ENCODE measurements around the gene DEPDC5. TPM values are rescaled to one million over a fixed set of nuclear protein-coding genes. Genes with fewer than 3 reads are reported as not detected.

Gene DEPDC5
- total RNA-seq, 4 donors from 2014 or later: 18.0 to 33.9 (median 23.5) TPM

- Histone ChIP-seq H3K9me3 (no peaks in the 10 kb centered on the region), H3K4me3 (no peak overlapping the region), H3K27ac (no peak overlapping the region), H3K4me1 (peaks cover 0 to 9% (median 0%) of the 10 kb centered on the region in 4 donors), H3K27me3 (no peaks in the 10 kb centered on the region), H3K36me3 (no peaks in the 10 kb centered on the region)
- 71 to 84% methylated on average over 3 of the region's 3 CpGs for WGBS, 2 donors
- DNase-seq (ENCODE audit: low spot score in 2 of 2): no peak
- TF ChIP-seq POLR2A (IDR thresholded peaks at IDR 0.05): no peak
- TF ChIP-seq EP300 (IDR thresholded peaks at IDR 0.05): no peak
- no peak for TF ChIP-seq CTCF (IDR thresholded peaks at IDR 0.05)
Observed at GRCh38 chr22:31919730-31920129, 165.9 kb downstream of the DEPDC5 start.

DNA sequence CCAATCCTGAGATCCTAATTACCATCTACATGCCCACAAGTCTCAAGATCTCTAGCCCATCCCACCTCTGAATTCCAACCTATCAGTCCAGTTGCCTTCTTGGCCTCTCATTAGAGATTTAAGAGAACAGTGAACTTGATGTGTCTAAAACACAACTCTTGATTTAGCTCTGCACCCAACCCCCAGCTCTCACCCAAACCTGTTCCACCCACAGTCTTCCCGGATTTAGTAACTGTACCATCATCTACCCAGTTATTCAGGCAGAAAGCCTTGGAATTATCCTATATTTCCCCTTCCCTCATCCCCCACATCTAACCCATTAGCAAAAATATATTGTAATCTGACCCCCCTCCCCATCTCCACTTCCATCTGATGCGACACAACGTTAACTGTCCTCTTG is 166.5 kb downstream of the DEPDC5 start:
- no peaks in the 10 kb centered on the region for H3K9me3 ChIP-seq
- no peak overlapping the region for H3K4me3 ChIP-seq
- H3K27ac ChIP-seq: no peak overlapping the region
- peaks cover 0 to 9% (median 0%) of the 10 kb centered on the region in 4 donors for H3K4me1 ChIP-seq
- H3K36me3 ChIP-seq: no peaks in the 10 kb centered on the region
- TF ChIP-seq POLR2A (IDR thresholded peaks at IDR 0.05) (no peak), EP300 (IDR thresholded peaks at IDR 0.05) (no peak), CTCF (IDR thresholded peaks at IDR 0.05) (no peak)
- WGBS, 2 donors: 88 to 90% methylated on average over 3 of the region's 3 CpGs
- H3K27me3 ChIP-seq: no peaks in the 10 kb centered on the region
- DNase-seq (ENCODE audit: low spot score in 2 of 2): no peak

DNA sequence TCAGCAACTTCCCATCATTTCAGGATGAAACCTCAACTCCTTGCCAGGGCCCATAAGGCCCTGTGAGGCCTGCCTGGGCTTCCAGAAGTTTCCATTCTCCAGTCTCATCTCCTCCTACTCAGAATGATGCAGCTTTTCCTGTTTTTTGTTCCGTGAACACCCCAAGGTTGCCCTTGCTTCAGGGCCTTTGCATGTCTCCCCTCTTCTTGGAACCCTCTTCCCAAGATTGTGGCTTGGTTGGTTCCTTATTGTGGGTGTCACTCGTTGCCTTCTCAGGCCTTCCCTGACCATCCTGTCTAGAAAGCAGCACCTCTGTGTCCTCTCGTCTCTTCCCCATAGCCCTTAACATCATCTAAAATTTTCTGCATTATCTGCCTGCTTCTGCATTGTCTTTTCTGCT is 167.3 kb downstream of the DEPDC5 start:
- 77 to 80% methylated on average over 3 of the region's 3 CpGs for WGBS, 2 donors
- no peak for DNase-seq (ENCODE audit: low spot score in 2 of 2)
- Histone ChIP-seq H3K27ac (no peak overlapping the region), H3K9me3 (no peaks in the 10 kb centered on the region), H3K27me3 (no peaks in the 10 kb centered on the region), H3K36me3 (no peaks in the 10 kb centered on the region), H3K4me1 (peaks cover 0 to 9% (median 0%) of the 10 kb centered on the region in 4 donors), H3K4me3 (no peak overlapping the region)
- TF ChIP-seq POLR2A (IDR thresholded peaks at IDR 0.05) (no peak), CTCF (IDR thresholded peaks at IDR 0.05) (no peak), EP300 (IDR thresholded peaks at IDR 0.05) (no peak)

DNA sequence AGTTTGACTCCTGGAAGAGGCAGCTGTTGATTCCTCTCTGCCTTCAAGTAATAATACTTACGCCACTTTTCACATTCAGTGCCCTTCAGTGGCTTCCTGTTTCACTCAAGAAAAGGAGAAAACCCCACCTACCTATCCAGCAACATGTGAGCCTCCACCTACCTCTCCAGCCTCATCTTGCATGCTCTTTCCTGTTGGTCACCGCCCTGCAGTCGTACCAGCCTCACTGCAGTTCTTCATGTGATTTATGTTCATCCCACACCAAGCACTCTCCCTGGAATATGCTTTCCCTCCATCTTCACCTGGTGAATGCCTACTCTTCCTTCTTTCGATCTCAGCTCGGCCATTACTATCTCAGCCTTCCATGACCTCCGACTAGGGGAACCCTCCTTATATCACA is 168.7 kb downstream of the DEPDC5 start:
- Histone ChIP-seq H3K27ac (no peak overlapping the region), H3K9me3 (no peaks in the 10 kb centered on the region), H3K36me3 (no peaks in the 10 kb centered on the region), H3K4me1 (peaks cover 0 to 4% (median 0%) of the 10 kb centered on the region in 4 donors), H3K27me3 (no peaks in the 10 kb centered on the region), H3K4me3 (no peak overlapping the region)
- WGBS, 2 donors: 84% methylated on average over 6 of the region's 6 CpGs
- DNase-seq (ENCODE audit: low spot score in 2 of 2): no peak
- TF ChIP-seq EP300 (IDR thresholded peaks at IDR 0.05) (no peak), POLR2A (IDR thresholded peaks at IDR 0.05) (no peak), CTCF (IDR thresholded peaks at IDR 0.05) (no peak)

- Histone ChIP-seq H3K27ac (no peak overlapping the region), H3K36me3 (no peaks in the 10 kb centered on the region), H3K9me3 (no peaks in the 10 kb centered on the region), H3K4me3 (no peak overlapping the region), H3K27me3 (no peaks in the 10 kb centered on the region), H3K4me1 (no peaks in the 10 kb centered on the region)
- WGBS, 2 donors: 12 to 18% methylated on average over 5 of the region's 5 CpGs
- TF ChIP-seq POLR2A (IDR thresholded peaks at IDR 0.05) (no peak), EP300 (IDR thresholded peaks at IDR 0.05) (peak in 1 of 2 donors; percentile 52), CTCF (IDR thresholded peaks at IDR 0.05) (no peak)
- DNase-seq (ENCODE audit: low spot score in 2 of 2): peak; percentile 23 to 61
Observed at GRCh38 chr22:31923136-31923535, 169.3 kb downstream of the DEPDC5 start.

Measured in tibial nerve (tissue), 4 donors.